Measurements from ENCODE around the gene GBF1. TPM values are rescaled to one million over a fixed set of nuclear protein-coding genes. Genes with fewer than 3 reads are reported as not detected.

GBF1 gene
- total RNA-seq, 1 donor from 2014 or later = 71.6 TPM

GRCh38 chr10:102398172-102399020 is 153.1 kb downstream of the GBF1 start:
- TF ChIP-seq CTCF (IDR thresholded peaks at IDR 0.05; ENCODE audit: partially characterized antibody, unreplicated experiment) = no peak

DNA sequence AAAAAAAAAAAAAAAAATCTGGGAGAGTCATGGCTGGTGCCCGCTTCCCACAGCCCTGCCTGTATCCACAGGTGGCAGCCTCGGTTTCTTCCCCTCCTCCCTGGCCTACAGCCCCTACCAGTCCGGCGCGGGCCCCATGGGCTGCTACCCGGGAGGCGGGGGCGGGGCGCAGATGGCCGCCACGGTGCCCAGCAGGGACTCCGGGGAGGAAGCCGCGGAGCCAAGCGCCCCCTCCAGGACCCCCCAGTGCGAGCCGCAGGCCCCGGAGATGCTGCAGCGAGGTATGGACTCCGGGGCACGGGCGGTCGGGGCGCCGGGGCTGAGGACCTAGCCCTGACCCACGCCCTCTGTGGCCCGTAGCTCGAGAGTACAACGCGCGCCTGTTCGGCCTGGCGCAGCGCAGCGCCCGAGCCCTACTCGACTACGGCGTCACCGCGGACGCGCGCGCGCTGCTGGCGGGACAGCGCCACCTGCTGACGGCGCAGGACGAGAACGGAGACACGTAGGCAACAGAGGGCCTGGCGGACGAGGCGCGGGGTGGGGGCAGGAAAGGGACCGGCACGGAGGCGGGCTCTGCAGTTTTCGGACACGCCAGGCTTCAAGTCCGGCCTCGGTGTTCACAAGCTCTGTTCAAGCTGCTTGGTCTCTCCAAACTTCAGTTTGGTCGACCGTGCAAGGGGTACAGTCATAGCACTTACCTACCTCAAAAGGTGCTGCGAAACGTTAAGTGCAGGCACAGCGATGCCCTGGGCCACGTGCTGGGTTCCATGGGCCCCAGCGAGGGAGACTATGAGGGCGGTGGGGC is 154.1 kb downstream of the GBF1 start:
- Mint-ChIP-seq H3K9me3 (ENCODE audit: unreplicated experiment) (peaks cover 4% of the 10 kb centered on the region), H3K27ac (ENCODE audit: unreplicated experiment) (no peak overlapping the region)

More at GRCh38 chr10:102398172-102399020, 153.1 kb downstream of the GBF1 start:
- no peak overlapping the region for H3K27ac Mint-ChIP-seq (ENCODE audit: unreplicated experiment)
- H3K27me3 Mint-ChIP-seq (ENCODE audit: unreplicated experiment) = peaks cover 13% of the 10 kb centered on the region
- H3K4me1 Mint-ChIP-seq (ENCODE audit: low read depth, unreplicated experiment) = peaks cover 4% of the 10 kb centered on the region
- H3K9me3 Mint-ChIP-seq (ENCODE audit: unreplicated experiment) = peaks cover 4% of the 10 kb centered on the region
- H3K36me3 Mint-ChIP-seq (ENCODE audit: unreplicated experiment) = no peaks in the 10 kb centered on the region
- no peak for DNase-seq
- peak overlapping the region; percentile 43 for H3K4me3 Mint-ChIP-seq (ENCODE audit: unreplicated experiment)

GRCh38 chr10:102400076-102400475 is 154.7 kb downstream of the GBF1 start:
- Mint-ChIP-seq H3K4me3 (ENCODE audit: unreplicated experiment) (no peak overlapping the region), H3K27me3 (ENCODE audit: unreplicated experiment) (peaks cover 11% of the 10 kb centered on the region), H3K27ac (ENCODE audit: unreplicated experiment) (no peak overlapping the region), H3K4me1 (ENCODE audit: low read depth, unreplicated experiment) (no peaks in the 10 kb centered on the region), H3K9me3 (ENCODE audit: unreplicated experiment) (peaks cover 4% of the 10 kb centered on the region), H3K36me3 (ENCODE audit: unreplicated experiment) (no peaks in the 10 kb centered on the region)
- TF ChIP-seq CTCF (IDR thresholded peaks at IDR 0.05; ENCODE audit: partially characterized antibody, unreplicated experiment) = no peak
- DNase-seq = no peak

More for the DNA sequence above, 154.1 kb downstream of the GBF1 start:
- Mint-ChIP-seq H3K36me3 (ENCODE audit: unreplicated experiment) (no peaks in the 10 kb centered on the region), H3K4me1 (ENCODE audit: low read depth, unreplicated experiment) (peaks cover 4% of the 10 kb centered on the region), H3K4me3 (ENCODE audit: unreplicated experiment) (peak overlapping the region; percentile 65), H3K27me3 (ENCODE audit: unreplicated experiment) (peaks cover 13% of the 10 kb centered on the region)
- peak; percentile 93 for DNase-seq
- peak; percentile 95 for TF ChIP-seq CTCF (IDR thresholded peaks at IDR 0.05; ENCODE audit: partially characterized antibody, unreplicated experiment)

GRCh38 chr10:102400598-102401341 is 155.4 kb downstream of the GBF1 start:
- no peak for TF ChIP-seq CTCF (IDR thresholded peaks at IDR 0.05; ENCODE audit: partially characterized antibody, unreplicated experiment)
- H3K27ac Mint-ChIP-seq (ENCODE audit: unreplicated experiment) = no peak overlapping the region
- no peak overlapping the region for H3K4me3 Mint-ChIP-seq (ENCODE audit: unreplicated experiment)
- H3K9me3 Mint-ChIP-seq (ENCODE audit: unreplicated experiment) = peaks cover 4% of the 10 kb centered on the region
- H3K4me1 Mint-ChIP-seq (ENCODE audit: low read depth, unreplicated experiment) = no peaks in the 10 kb centered on the region
- no peak for DNase-seq
- peaks cover 11% of the 10 kb centered on the region for H3K27me3 Mint-ChIP-seq (ENCODE audit: unreplicated experiment)
- no peaks in the 10 kb centered on the region for H3K36me3 Mint-ChIP-seq (ENCODE audit: unreplicated experiment)

Measured in glutamatergic neuron (in vitro differentiated cells).